Activated naive CD8-positive, alpha-beta T cell treated with anti-CD3 and anti-CD28 coated beads, Interleukin-2, amount 50 U/mL, for 24 hours (primary cell): Measurements from ENCODE around the gene ABHD16A.

ENCODE experiments used
- ATAC-seq: fragments of 150-1000 bp; cut with Tn5 transposase; one replicate; pipeline ENCODE4 v1.10.0; 2021
- DNase-seq: peaks from one replicate; pipeline ENCODE4 v3.0.0; 2021
- H3K27ac Mint-ChIP-seq: one replicate; pipeline ENCODE4 v1.8.0; 2021; ENCODE audit warnings: mild to moderate bottlenecking, mixed read lengths
- H3K27me3 Mint-ChIP-seq: one replicate; pipeline ENCODE4 v1.8.0; 2021; ENCODE audit warnings: mixed read lengths
- H3K36me3 Mint-ChIP-seq: one replicate; pipeline ENCODE4 v1.8.0; 2021; ENCODE audit warnings: low read depth, mixed read lengths
- H3K4me1 Mint-ChIP-seq: one replicate; pipeline ENCODE4 v1.8.0; 2021; ENCODE audit warnings: mixed read lengths
- H3K4me3 Mint-ChIP-seq: one replicate; pipeline ENCODE4 v1.8.0; 2021; ENCODE audit warnings: mild to moderate bottlenecking, moderate library complexity, mixed read lengths
- H3K9me3 Mint-ChIP-seq: one replicate; pipeline ENCODE4 v1.8.0; 2021; ENCODE audit warnings: mixed read lengths

ABHD16A gene

GRCh38 chr6:31736768-31737314 lies 33.7 kb upstream of the ABHD16A start:
- DNase-seq: peak; percentile 16
- Mint-ChIP-seq H3K4me3 (peak overlapping the region; percentile 97), H3K27ac (peak overlapping the region; percentile 83), H3K27me3 (peaks cover 3% of the 10 kb centered on the region), H3K36me3 (peaks cover 48% of the 10 kb centered on the region), H3K9me3 (no peaks in the 10 kb centered on the region), H3K4me1 (peaks cover 70% of the 10 kb centered on the region)
- ATAC-seq: no peak

GRCh38 chr6:31736021-31736767 lies 33.1 kb upstream of the ABHD16A start, which contains the start of gene CLIC1:
Gene CLIC1, minus strand, starts transcription at chr6:31736530. Its CDS starts 230 bp downstream, at chr6:31736300.
- Mint-ChIP-seq H3K36me3 (peaks cover 48% of the 10 kb centered on the region), H3K27me3 (peaks cover 3% of the 10 kb centered on the region), H3K9me3 (no peaks in the 10 kb centered on the region), H3K4me1 (peaks cover 63% of the 10 kb centered on the region), H3K27ac (peak within 1 kb of the TSS; percentile 83), H3K4me3 (peak within 1 kb of the TSS; percentile 97)
- ATAC-seq (peak; percentile 42), DNase-seq (peak; percentile 87)

GRCh38 chr6:31734821-31735406 lies 31.8 kb upstream of the ABHD16A start:
- ATAC-seq: peak; percentile 48
- H3K4me3 Mint-ChIP-seq: peak overlapping the region; percentile 97
- peak; percentile 65 for DNase-seq
- H3K4me1 Mint-ChIP-seq: peaks cover 66% of the 10 kb centered on the region
- H3K36me3 Mint-ChIP-seq: peaks cover 46% of the 10 kb centered on the region
- peaks cover 3% of the 10 kb centered on the region for H3K27me3 Mint-ChIP-seq
- no peaks in the 10 kb centered on the region for H3K9me3 Mint-ChIP-seq
- H3K27ac Mint-ChIP-seq: peak overlapping the region; percentile 83

- Mint-ChIP-seq H3K36me3 (peaks cover 43% of the 10 kb centered on the region), H3K9me3 (no peaks in the 10 kb centered on the region), H3K27me3 (no peaks in the 10 kb centered on the region), H3K27ac (peak overlapping the region; percentile 83), H3K4me1 (peaks cover 64% of the 10 kb centered on the region), H3K4me3 (peak overlapping the region; percentile 97)
- ATAC-seq: no peak
- DNase-seq: no peak
Observed at GRCh38 chr6:31734247-31734820, 31.2 kb upstream of the ABHD16A start.

GRCh38 chr6:31733734-31734133 lies 30.6 kb upstream of the ABHD16A start:
- Mint-ChIP-seq H3K27ac (peak overlapping the region; percentile 83), H3K27me3 (no peaks in the 10 kb centered on the region), H3K4me1 (peaks cover 64% of the 10 kb centered on the region), H3K9me3 (no peaks in the 10 kb centered on the region), H3K4me3 (peak overlapping the region; percentile 97), H3K36me3 (peaks cover 43% of the 10 kb centered on the region)
- ATAC-seq (no peak), DNase-seq (no peak)

GRCh38 chr6:31732029-31732428 lies 28.9 kb upstream of the ABHD16A start:
- ATAC-seq: no peak
- Mint-ChIP-seq H3K9me3 (no peaks in the 10 kb centered on the region), H3K36me3 (peaks cover 48% of the 10 kb centered on the region), H3K27ac (no peak overlapping the region), H3K4me1 (peaks cover 63% of the 10 kb centered on the region), H3K27me3 (no peaks in the 10 kb centered on the region), H3K4me3 (no peak overlapping the region)
- no peak for DNase-seq

GRCh38 chr6:31730631-31731086 lies 27.5 kb upstream of the ABHD16A start:
- DNase-seq (no peak), ATAC-seq (no peak)
- peak overlapping the region; percentile 82 for H3K4me3 Mint-ChIP-seq
- peaks cover 50% of the 10 kb centered on the region for H3K36me3 Mint-ChIP-seq
- H3K9me3 Mint-ChIP-seq: no peaks in the 10 kb centered on the region
- H3K4me1 Mint-ChIP-seq: peaks cover 70% of the 10 kb centered on the region
- H3K27ac Mint-ChIP-seq: peak overlapping the region; percentile 60
- H3K27me3 Mint-ChIP-seq: no peaks in the 10 kb centered on the region

- Mint-ChIP-seq H3K27me3 (no peaks in the 10 kb centered on the region), H3K27ac (peak overlapping the region; percentile 77), H3K36me3 (peaks cover 47% of the 10 kb centered on the region), H3K4me3 (peak overlapping the region; percentile 82), H3K9me3 (no peaks in the 10 kb centered on the region), H3K4me1 (peaks cover 73% of the 10 kb centered on the region)
- DNase-seq (peak; percentile 81), ATAC-seq (peak; percentile 52)
Observed at GRCh38 chr6:31729979-31730630, 27.0 kb upstream of the ABHD16A start.

GRCh38 chr6:31729515-31729978 lies 26.4 kb upstream of the ABHD16A start:
- ATAC-seq (peak; percentile 61), DNase-seq (peak; percentile 82)
- peaks cover 43% of the 10 kb centered on the region for H3K36me3 Mint-ChIP-seq
- H3K9me3 Mint-ChIP-seq: no peaks in the 10 kb centered on the region
- H3K4me3 Mint-ChIP-seq: peak overlapping the region; percentile 82
- H3K27me3 Mint-ChIP-seq: no peaks in the 10 kb centered on the region
- peaks cover 73% of the 10 kb centered on the region for H3K4me1 Mint-ChIP-seq
- H3K27ac Mint-ChIP-seq: peak overlapping the region; percentile 77

- Mint-ChIP-seq H3K27ac (peak within 1 kb of the TSS; percentile 77), H3K4me3 (peak within 1 kb of the TSS; percentile 82)
Observed at GRCh38 chr6:31728767-31729514, 25.8 kb upstream of the ABHD16A start, which contains the start of gene DDAH2. Gene DDAH2, minus strand, starts transcription at chr6:31729299. Its CDS starts 138 bp downstream, at chr6:31729161.

GRCh38 chr6:31727717-31728671 lies 24.9 kb upstream of the ABHD16A start:
- Mint-ChIP-seq H3K36me3 (peaks cover 27% of the 10 kb centered on the region), H3K4me1 (peaks cover 61% of the 10 kb centered on the region), H3K4me3 (peak overlapping the region; percentile 40), H3K27ac (peak overlapping the region; percentile 64), H3K9me3 (no peaks in the 10 kb centered on the region), H3K27me3 (no peaks in the 10 kb centered on the region)
- ATAC-seq (peak; percentile 0), DNase-seq (no peak)

More at GRCh38 chr6:31728767-31729514, 25.8 kb upstream of the ABHD16A start, which contains the start of gene DDAH2:
- H3K4me1 Mint-ChIP-seq: peaks cover 67% of the 10 kb centered on the region
- no peaks in the 10 kb centered on the region for H3K9me3 Mint-ChIP-seq
- H3K27me3 Mint-ChIP-seq: no peaks in the 10 kb centered on the region
- H3K36me3 Mint-ChIP-seq: peaks cover 37% of the 10 kb centered on the region
- ATAC-seq (peak; percentile 4), DNase-seq (no peak)

- peaks cover 23% of the 10 kb centered on the region for H3K36me3 Mint-ChIP-seq
- H3K27me3 Mint-ChIP-seq: no peaks in the 10 kb centered on the region
- no peaks in the 10 kb centered on the region for H3K9me3 Mint-ChIP-seq
- peak overlapping the region; percentile 64 for H3K27ac Mint-ChIP-seq
- peaks cover 61% of the 10 kb centered on the region for H3K4me1 Mint-ChIP-seq
- peak overlapping the region; percentile 32 for H3K4me3 Mint-ChIP-seq
- DNase-seq (peak; percentile 42), ATAC-seq (peak; percentile 53)
Observed at GRCh38 chr6:31727034-31727716, 24.1 kb upstream of the ABHD16A start.
